Measurements from ENCODE around the gene TPP2.

- TF ChIP-seq CBX3 (IDR thresholded peaks at IDR 0.05; ENCODE audit: low read depth): no peak
- TF ChIP-seq CTCF (IDR thresholded peaks at IDR 0.05 in 2 of 3, conservative IDR thresholded peaks at IDR 0.05 in 1 of 3; ENCODE audit: borderline replicate concordance in 1 of 3, insufficient read depth in 1 of 3, low read depth in 2 of 3, low read length in 2 of 3): no peak
- no peak for TF ChIP-seq EZH2 (IDR thresholded peaks at IDR 0.05)
- TF ChIP-seq RAD21 (IDR thresholded peaks at IDR 0.05; ENCODE audit: low read depth): no peak
- no peak for TF ChIP-seq CEBPB (IDR thresholded peaks at IDR 0.05; ENCODE audit: low read depth)
- TF ChIP-seq ELF1 (IDR thresholded peaks at IDR 0.05; ENCODE audit: borderline replicate concordance, low read depth): no peak
- TF ChIP-seq POLR2A (IDR thresholded peaks at IDR 0.05; ENCODE audit: borderline replicate concordance, extremely low read depth, insufficient read depth, insufficient read length): no peak
- no peak for TF ChIP-seq REST (IDR thresholded peaks at IDR 0.05; ENCODE audit: low read depth)
Observed at GRCh38 chr13:102686024-102686423, 89.2 kb downstream of the TPP2 start.
